BLaER1 (cell line): ENCODE measurements around the gene CD1B.
"Not testable (repeated sequence)": the region's sequence is repeated elsewhere in the genome, so short reads cannot be mapped to it uniquely, and the experiment has no call there.

Experiments used
- H3K27ac ChIP-seq: shearing (Covaris generic); formaldehyde crosslinking; 2 replicates; pipeline ENCODE4 v1.8.1; 2022
- H3K27me3 ChIP-seq: shearing (Covaris generic); formaldehyde crosslinking; 2 replicates; pipeline ENCODE4 v1.8.1; 2022
- H3K36me3 ChIP-seq: shearing (Covaris generic); formaldehyde crosslinking; 2 replicates; pipeline ENCODE4 v1.8.1; 2022
- H3K4me1 ChIP-seq: shearing (Covaris generic); formaldehyde crosslinking; 2 replicates; pipeline ENCODE4 v1.8.1; 2022
- H3K4me2 ChIP-seq: shearing (Covaris generic); formaldehyde crosslinking; 2 replicates; pipeline ENCODE4 v1.8.1; 2022
- H3K4me3 ChIP-seq: shearing (Covaris generic); formaldehyde crosslinking; 2 replicates; pipeline ENCODE4 v1.8.1; 2022
- H3K9ac ChIP-seq: shearing (Covaris generic); formaldehyde crosslinking; 2 replicates; pipeline ENCODE4 v1.8.1; 2022
- H3K9me3 ChIP-seq: shearing (Covaris generic); formaldehyde crosslinking; 2 replicates; pipeline ENCODE4 v1.8.1; 2022
- H4K20me1 ChIP-seq: shearing (Covaris generic); formaldehyde crosslinking; 2 replicates; pipeline ENCODE4 v1.8.1; 2022
- Cebpa-rat ChIP-seq: shearing (Covaris generic); IDR thresholded peaks from 2 replicates; pipeline ENCODE4 v1.8.1; 2022

Gene CD1B

GRCh38 chr1:158331481-158332150 lies at the start of gene CD1B:
Gene CD1B (minus strand): TSS chr1:158331531. CDS start chr1:158331423, 108 bp downstream.
- Histone ChIP-seq H3K4me3 (no peak within 1 kb of the TSS), H3K4me2 (no peak within 1 kb of the TSS), H4K20me1 (no peaks in the 10 kb centered on the region), H3K9ac (no peak within 1 kb of the TSS), H3K4me1 (peaks cover 51% of the 10 kb centered on the region), H3K27ac (no peak within 1 kb of the TSS), H3K27me3 (no peaks in the 10 kb centered on the region), H3K36me3 (no peaks in the 10 kb centered on the region), H3K9me3 (peaks cover 3% of the 10 kb centered on the region; the same call in 1 of the 2 replicates)
- no peak for TF ChIP-seq Cebpa-rat

- Histone ChIP-seq H3K36me3 (no peaks in the 10 kb centered on the region), H3K4me2 (no peak overlapping the region), H4K20me1 (no peaks in the 10 kb centered on the region), H3K4me1 (no peaks in the 10 kb centered on the region), H3K9ac (no peak overlapping the region), H3K27me3 (no peaks in the 10 kb centered on the region), H3K9me3 (peaks cover 36% of the 10 kb centered on the region), H3K4me3 (no peak overlapping the region), H3K27ac (no peak overlapping the region)
- no peak for TF ChIP-seq Cebpa-rat
These were observed 43.5 kb upstream of the CD1B start for GRCh38 chr1:158374860-158375259.

GRCh38 chr1:158374101-158374500 lies 42.8 kb upstream of the CD1B start:
- H3K4me2 ChIP-seq, H3K27me3 ChIP-seq, H4K20me1 ChIP-seq, H3K27ac ChIP-seq, H3K4me1 ChIP-seq, H3K9ac ChIP-seq, H3K4me3 ChIP-seq, H3K36me3 ChIP-seq: not testable (repeated sequence)
- peaks cover 36% of the 10 kb centered on the region for H3K9me3 ChIP-seq

- peaks cover 36% of the 10 kb centered on the region for H3K9me3 ChIP-seq
- no peak overlapping the region for H3K27ac ChIP-seq
- H3K4me1 ChIP-seq, result no peaks in the 10 kb centered on the region
- no peak overlapping the region for H3K4me2 ChIP-seq
- H3K36me3 ChIP-seq, result no peaks in the 10 kb centered on the region
- no peaks in the 10 kb centered on the region for H3K27me3 ChIP-seq
- no peak overlapping the region for H3K9ac ChIP-seq
- no peak overlapping the region for H3K4me3 ChIP-seq
- TF ChIP-seq Cebpa-rat, result no peak
- H4K20me1 ChIP-seq, result no peaks in the 10 kb centered on the region
These were observed 40.0 kb upstream of the CD1B start for GRCh38 chr1:158371188-158371953.

DNA sequence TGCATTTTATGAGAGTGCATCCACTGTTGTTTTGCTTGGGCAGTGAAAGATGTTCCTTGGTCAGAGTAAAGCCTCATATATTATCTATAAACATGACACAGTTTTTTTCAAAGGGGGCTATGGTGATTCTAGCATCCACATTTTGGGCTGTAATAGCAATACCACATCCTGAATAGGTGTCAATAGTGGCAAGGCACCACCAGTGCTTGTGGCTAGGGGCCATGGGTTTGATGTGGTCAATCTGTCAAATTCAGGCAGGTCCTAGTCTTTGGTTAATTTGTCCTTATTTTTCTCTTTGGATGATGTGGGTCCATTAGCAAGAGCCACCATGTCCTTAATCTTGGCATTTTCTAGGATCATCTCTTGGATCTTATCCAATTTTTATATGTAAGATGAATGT lies 35.5 kb upstream of the CD1B start:
- Histone ChIP-seq H3K4me3 (no peak overlapping the region), H3K9ac (no peak overlapping the region), H3K27ac (no peak overlapping the region), H4K20me1 (no peaks in the 10 kb centered on the region), H3K4me2 (no peak overlapping the region), H3K36me3 (no peaks in the 10 kb centered on the region), H3K4me1 (no peaks in the 10 kb centered on the region), H3K9me3 (peaks cover 10% of the 10 kb centered on the region), H3K27me3 (no peaks in the 10 kb centered on the region)
- TF ChIP-seq Cebpa-rat, result no peak

DNA sequence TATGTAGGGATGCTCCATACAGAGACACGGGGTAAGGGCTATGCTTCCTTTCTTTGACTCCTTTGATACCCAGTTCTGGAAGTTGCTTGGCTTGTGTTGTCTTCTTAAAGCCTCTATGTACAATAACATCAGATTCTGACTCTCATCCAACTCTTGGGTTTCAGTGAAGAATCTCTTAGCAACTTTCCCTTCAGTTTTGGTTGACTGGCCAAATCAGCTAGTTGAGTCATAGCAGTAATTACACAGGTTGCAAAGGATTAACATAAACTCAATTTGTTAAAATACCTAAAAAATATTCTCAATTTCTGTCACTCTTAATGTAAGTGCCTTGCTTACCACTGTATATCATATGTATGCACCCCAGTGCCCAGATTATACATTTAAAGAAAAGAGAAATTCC lies 31.6 kb upstream of the CD1B start:
- H3K4me2 ChIP-seq, result no peak overlapping the region
- no peaks in the 10 kb centered on the region for H3K27me3 ChIP-seq

GRCh38 chr1:158362482-158362881 lies 31.2 kb upstream of the CD1B start:
- Histone ChIP-seq H3K9me3 (no peaks in the 10 kb centered on the region), H3K36me3 (no peaks in the 10 kb centered on the region), H3K4me2 (no peak overlapping the region), H4K20me1 (no peaks in the 10 kb centered on the region), H3K4me1 (no peaks in the 10 kb centered on the region), H3K4me3 (no peak overlapping the region), H3K27ac (no peak overlapping the region), H3K9ac (no peak overlapping the region), H3K27me3 (no peaks in the 10 kb centered on the region)
- TF ChIP-seq Cebpa-rat, result no peak

More for the DNA sequence above, 31.6 kb upstream of the CD1B start:
- Histone ChIP-seq H3K27ac (no peak overlapping the region), H4K20me1 (no peaks in the 10 kb centered on the region), H3K9me3 (no peaks in the 10 kb centered on the region), H3K4me3 (no peak overlapping the region), H3K9ac (no peak overlapping the region), H3K36me3 (no peaks in the 10 kb centered on the region), H3K4me1 (no peaks in the 10 kb centered on the region)
- no peak for TF ChIP-seq Cebpa-rat

DNA sequence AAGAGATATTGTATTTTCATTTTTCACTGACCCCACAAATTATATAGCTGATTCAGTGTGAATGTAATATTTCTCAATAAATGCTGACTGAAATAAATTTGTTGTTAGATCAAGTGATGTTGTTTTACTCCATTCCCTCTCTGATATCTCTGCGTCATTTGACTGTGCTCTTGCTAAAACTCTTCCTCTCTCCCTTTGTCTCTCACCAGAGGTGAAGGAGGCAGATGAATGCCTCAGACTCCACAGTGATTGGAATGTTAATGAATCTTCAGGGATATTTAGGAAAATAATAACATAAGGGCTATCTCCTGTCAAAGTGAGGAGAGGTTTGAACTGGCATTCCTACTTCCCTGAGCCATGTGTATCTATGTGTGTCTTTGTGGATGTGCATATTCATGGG lies 26.1 kb upstream of the CD1B start:
- no peak for TF ChIP-seq Cebpa-rat
- Histone ChIP-seq H3K4me3 (no peak overlapping the region), H3K27ac (no peak overlapping the region), H3K9ac (no peak overlapping the region), H3K27me3 (no peaks in the 10 kb centered on the region), H3K4me2 (no peak overlapping the region), H3K9me3 (no peaks in the 10 kb centered on the region), H3K4me1 (peaks cover 15% of the 10 kb centered on the region), H3K36me3 (no peaks in the 10 kb centered on the region), H4K20me1 (no peaks in the 10 kb centered on the region)

DNA sequence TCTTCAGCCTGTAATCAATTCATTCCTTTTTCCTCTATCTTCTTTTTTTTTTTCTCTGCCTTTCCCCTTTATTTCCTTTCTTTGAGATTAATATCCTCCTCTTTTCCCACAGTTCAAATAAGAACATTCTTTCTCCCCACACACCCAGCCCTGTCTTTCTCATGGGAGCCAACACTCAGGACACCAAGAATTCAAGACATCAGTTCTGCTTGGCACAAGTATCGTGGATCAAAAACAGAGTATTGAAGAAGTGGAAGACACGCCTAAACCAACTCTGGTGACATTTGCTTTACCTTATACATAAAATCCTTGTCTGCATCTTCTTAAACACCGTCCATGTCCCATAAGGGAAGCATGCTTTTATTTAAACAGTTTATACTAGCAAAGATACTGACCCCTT lies 25.3 kb upstream of the CD1B start:
- Histone ChIP-seq H3K4me3 (no peak overlapping the region), H3K9ac (no peak overlapping the region), H3K36me3 (no peaks in the 10 kb centered on the region), H3K4me2 (no peak overlapping the region), H3K9me3 (no peaks in the 10 kb centered on the region), H3K4me1 (peaks cover 15% of the 10 kb centered on the region), H4K20me1 (no peaks in the 10 kb centered on the region), H3K27me3 (no peaks in the 10 kb centered on the region), H3K27ac (no peak overlapping the region)
- TF ChIP-seq Cebpa-rat, result no peak

DNA sequence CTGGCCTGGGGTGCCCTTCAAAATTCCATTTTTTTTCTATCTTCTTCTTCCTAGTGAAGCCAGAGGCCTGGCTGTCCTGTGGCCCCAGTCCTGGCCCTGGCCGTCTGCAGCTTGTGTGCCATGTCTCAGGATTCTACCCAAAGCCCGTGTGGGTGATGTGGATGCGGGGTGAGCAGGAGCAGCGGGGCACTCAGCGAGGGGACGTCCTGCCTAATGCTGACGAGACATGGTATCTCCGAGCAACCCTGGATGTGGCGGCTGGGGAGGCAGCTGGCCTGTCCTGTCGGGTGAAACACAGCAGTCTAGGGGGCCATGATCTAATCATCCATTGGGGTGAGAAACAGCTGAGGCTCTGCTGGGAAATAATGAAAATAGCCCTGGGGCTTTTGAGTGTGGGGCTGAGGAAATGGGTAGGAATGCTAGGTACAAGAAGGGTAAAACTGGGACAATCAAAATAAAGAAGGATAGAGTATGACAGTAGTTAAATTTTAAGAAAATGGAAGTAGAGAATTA lies 24.5 kb upstream of the CD1B start:
- TF ChIP-seq Cebpa-rat, result no peak
- no peak overlapping the region for H3K27ac ChIP-seq
- H3K4me1 ChIP-seq, result peaks cover 15% of the 10 kb centered on the region
- no peak overlapping the region for H3K4me2 ChIP-seq
- no peaks in the 10 kb centered on the region for H3K36me3 ChIP-seq
- no peaks in the 10 kb centered on the region for H4K20me1 ChIP-seq
- H3K9ac ChIP-seq, result no peak overlapping the region
- no peak overlapping the region for H3K4me3 ChIP-seq
- H3K27me3 ChIP-seq, result no peaks in the 10 kb centered on the region
- no peaks in the 10 kb centered on the region for H3K9me3 ChIP-seq
